GM23338 (cell line): ENCODE measurements around the gene KLF2. TPM values are rescaled to one million over a fixed set of nuclear protein-coding genes. Genes with fewer than 3 reads are reported as not detected.

Experiments
- ATAC-seq: fragments of 200-7000 bp; cut with Tn5 transposase; 3 replicates; pipeline ENCODE4 v1.9.1; 2020
- DNase-seq: peaks from one replicate; pipeline ENCODE4 v3.0.0-alpha.2; 2015; ENCODE audit warnings: low spot score
- H2AFZ ChIP-seq: fragments of 200-600 bp; sonication (generic); 2 replicates; pipeline ENCODE4 v1.8.0; 2016; ENCODE audit warnings: antibody characterized with exemption, mild to moderate bottlenecking, moderate library complexity
- H3F3A ChIP-seq: fragments of 200-600 bp; sonication (generic); replicated peaks from 2 replicates; pipeline ENCODE4 v1.8.0; 2017; ENCODE audit warnings: antibody characterized with exemption, mixed run types, low read depth
- H3K27ac ChIP-seq: fragments of 200-600 bp; sonication (generic); 2 replicates; pipeline ENCODE4 v1.6.1; 2016; ENCODE audit warnings: low read depth
- H3K27me3 ChIP-seq: fragments of 200-600 bp; sonication (generic); 2 replicates; pipeline ENCODE4 v1.8.0; 2016; ENCODE audit warnings: mild to moderate bottlenecking, mixed run types, moderate library complexity; ENCODE audit not compliant: insufficient read depth
- H3K36me3 ChIP-seq: fragments of 200-600 bp; sonication (generic); 2 replicates; pipeline ENCODE4 v1.8.0; 2016; ENCODE audit warnings: mild to moderate bottlenecking; ENCODE audit not compliant: insufficient read depth
- H3K4me1 ChIP-seq: fragments of 200-600 bp; sonication (generic); 2 replicates; pipeline ENCODE4 v1.8.0; 2016; ENCODE audit warnings: mild to moderate bottlenecking, moderate library complexity; ENCODE audit not compliant: insufficient read depth
- H3K4me2 ChIP-seq: fragments of 200-600 bp; sonication (generic); 2 replicates; pipeline ENCODE4 v1.7.1; 2017; ENCODE audit warnings: mixed run types
- H3K4me3 ChIP-seq: fragments of 200-600 bp; sonication (generic); 2 replicates; pipeline ENCODE4 v1.6.1; 2016; ENCODE audit warnings: mixed run types
- H3K79me2 ChIP-seq: fragments of 200-600 bp; sonication (generic); replicated peaks from 2 replicates; pipeline ENCODE4 v1.8.0; 2017; ENCODE audit warnings: mild to moderate bottlenecking; ENCODE audit not compliant: insufficient read depth
- H3K9me2 ChIP-seq: fragments of 200-600 bp; sonication (generic); 2 replicates; pipeline ENCODE4 v1.8.0; 2017; ENCODE audit not compliant: insufficient read depth
- H4K20me1 ChIP-seq: fragments of 200-600 bp; sonication (generic); replicated peaks from 2 replicates; pipeline ENCODE4 v1.8.0; 2017; ENCODE audit warnings: mild to moderate bottlenecking; ENCODE audit not compliant: insufficient read depth
- H3K27ac Mint-ChIP-seq: 2 replicates; pipeline ENCODE4 v1.8.0; 2020; ENCODE audit warnings: inconsistent platforms, mild to moderate bottlenecking, moderate library complexity, mixed read lengths
- H3K27me3 Mint-ChIP-seq: 3 replicates; pipeline ENCODE4 v1.8.0; 2022; ENCODE audit warnings: low read depth, mild to moderate bottlenecking, moderate library complexity, mixed read lengths, inconsistent platforms; ENCODE audit not compliant: insufficient read depth, poor library complexity
- H3K36me3 Mint-ChIP-seq: 3 replicates; pipeline ENCODE4 v1.8.0; 2021; ENCODE audit warnings: low read depth, mild to moderate bottlenecking, inconsistent platforms, moderate library complexity, mixed read lengths
- H3K4me1 Mint-ChIP-seq: 3 replicates; pipeline ENCODE4 v1.8.0; 2020; ENCODE audit warnings: mild to moderate bottlenecking, inconsistent platforms, mixed read lengths
- H3K4me3 Mint-ChIP-seq: 3 replicates; pipeline ENCODE4 v1.8.0; 2021; ENCODE audit warnings: moderate library complexity, mild to moderate bottlenecking, inconsistent platforms, mixed read lengths
- H3K9me3 Mint-ChIP-seq: 3 replicates; pipeline ENCODE4 v1.8.0; 2020; ENCODE audit warnings: moderate library complexity, mild to moderate bottlenecking, inconsistent platforms, mixed read lengths
- ETS1 ChIP-seq: IDR thresholded peaks from 2 replicates; pipeline ENCODE4 v1.6.1; 2016; ENCODE audit warnings: antibody characterized with exemption
- NANOG ChIP-seq: IDR thresholded peaks from 2 replicates; pipeline ENCODE4 v1.6.1; 2016; ENCODE audit warnings: antibody characterized with exemption, borderline replicate concordance
- POLR2AphosphoS5 ChIP-seq: IDR thresholded peaks from 2 replicates; pipeline ENCODE4 v1.6.1; 2016; ENCODE audit warnings: antibody characterized with exemption, low read depth
- REST ChIP-seq: IDR thresholded peaks from one replicate; pipeline ENCODE4 v1.6.1; 2018; ENCODE audit warnings: antibody characterized with exemption; ENCODE audit not compliant: unreplicated experiment
- ZNF462 ChIP-seq: fragments of 250-450 bp; sonication (Bioruptor Pico); IDR thresholded peaks from 2 replicates; pipeline ENCODE4 v1.5.0; 2020; ENCODE audit warnings: mild to moderate bottlenecking, moderate library complexity
- polyA plus RNA-seq: library from polyadenylated mRNA; unstranded; fragments of >200 nt; fragmentation: Nextera tagmentation; extraction: Ambion mirVana; gene quantifications from 2 replicates; pipeline ENCODE4 v1.2.1, GENCODE V29; 2016
- total RNA-seq: library from RNA; depleted of rRNA; stranded (reverse); fragments of >200 nt; shearing (Covaris generic); gene quantifications from 2 replicates; pipeline ENCODE4 v1.2.3, GENCODE V29; 2014

KLF2 gene
- total and polyA plus RNA-seq, 2 experiments from 2014 or later: 0.90 TPM; not detected in 1

- no peak for TF ChIP-seq ZNF462
Measured at GRCh38 chr19:16340654-16341053, 16.0 kb downstream of the KLF2 start (continued).

GRCh38 chr19:16342002-16342715, 17.5 kb downstream of the KLF2 start:
- Histone ChIP-seq H3K36me3 (no peaks in the 10 kb centered on the region), H3F3A (0 out of 2 replicates have a peak, but pooled peaks cover 2% of the 10 kb centered on the region), H3K27ac (no peak overlapping the region), H3K79me2 (no peaks in the 10 kb centered on the region), H3K4me3 (no peak overlapping the region), H3K9me2 (no peaks in the 10 kb centered on the region), H3K27me3 (no peaks in the 10 kb centered on the region), H4K20me1 (no peaks in the 10 kb centered on the region), H3K4me1 (peaks cover 7% of the 10 kb centered on the region; the same call in 1 of the 2 replicates), H2AFZ (no peak overlapping the region), H3K4me2 (no peak overlapping the region)
- H3K9me3 Mint-ChIP-seq: no peaks in the 10 kb centered on the region
- no peaks in the 10 kb centered on the region for H3K36me3 Mint-ChIP-seq
- no peak overlapping the region for H3K27ac Mint-ChIP-seq
- peaks cover 13% of the 10 kb centered on the region for H3K4me1 Mint-ChIP-seq
- TF ChIP-seq POLR2AphosphoS5 (no peak), ETS1 (no peak), NANOG (no peak), REST (no peak)
- ATAC-seq (no peak), DNase-seq (no peak)
- no peak overlapping the region for H3K4me3 Mint-ChIP-seq
- H3K27me3 Mint-ChIP-seq: peaks cover 8% of the 10 kb centered on the region
